HepG2 (cell line): ENCODE measurements around the gene ITPK1. TPM values are rescaled to one million over a fixed set of nuclear protein-coding genes. Genes with fewer than 3 reads are reported as not detected.
A peak's percentile ranks its signal among the peaks of the same experiment; 100 is the strongest.

Experiments
- AHR ChIP-seq: IDR thresholded peaks from 2 replicates; pipeline ENCODE4 v1.6.1; 2018; ENCODE audit warnings: missing genetic modification reagents, missing compliant biosample characterization
- ARHGAP35 ChIP-seq: sonication (generic); formaldehyde crosslinking; IDR thresholded peaks from 2 replicates; pipeline ENCODE4 v1.9.0; 2022; ENCODE audit warnings: mild to moderate bottlenecking, inconsistent platforms, moderate library complexity, missing genetic modification reagents, borderline replicate concordance
- ATF6 ChIP-seq: sonication (generic); formaldehyde crosslinking; conservative IDR thresholded peaks from 2 replicates; pipeline ENCODE4 v1.4.0; 2020; ENCODE audit warnings: missing genetic modification reagents
- ATF7-NPFF ChIP-seq: sonication (generic); formaldehyde crosslinking; IDR thresholded peaks from 2 replicates; pipeline ENCODE4 v1.8.1; 2023; ENCODE audit warnings: mild to moderate bottlenecking, low read depth, missing genetic modification reagents, moderate library complexity
- HOXA5 ChIP-seq: sonication (generic); formaldehyde crosslinking; IDR thresholded peaks from 2 replicates; pipeline ENCODE4 v1.4.0; 2020; ENCODE audit warnings: missing genetic modification reagents
- IRX3 ChIP-seq: sonication (generic); formaldehyde crosslinking; IDR thresholded peaks from 2 replicates; pipeline ENCODE4 v1.8.1; 2023; ENCODE audit warnings: mild to moderate bottlenecking, low read depth, missing genetic modification reagents, borderline replicate concordance
- KDM4B ChIP-seq: sonication (generic); formaldehyde crosslinking; IDR thresholded peaks from 2 replicates; pipeline ENCODE4 v1.4.0; 2020; ENCODE audit warnings: missing genetic modification reagents
- NCOA2 ChIP-seq: sonication (generic); formaldehyde crosslinking; IDR thresholded peaks from 2 replicates; pipeline ENCODE4 v1.8.0; 2022; ENCODE audit warnings: inconsistent platforms
- RBM22 ChIP-seq: fragments of 200-400 bp; formaldehyde crosslinking; optimal IDR thresholded peaks from 2 replicates; pipeline ENCODE3; 2017; ENCODE audit warnings: mild to moderate bottlenecking, low read length, moderate library complexity
- RFX3 ChIP-seq: IDR thresholded peaks from 2 replicates; pipeline ENCODE4 v1.6.1; 2016; ENCODE audit warnings: missing biosample characterization, missing genetic modification reagents
- SIX1 ChIP-seq: sonication (generic); formaldehyde crosslinking; IDR thresholded peaks from 2 replicates; pipeline ENCODE4 v1.4.0; 2020; ENCODE audit warnings: missing genetic modification reagents, borderline replicate concordance
- ZBTB33 ChIP-seq: sonication (generic); formaldehyde crosslinking; IDR thresholded peaks from 2 replicates; pipeline ENCODE4 v1.4.0; 2020; ENCODE audit warnings: missing genetic modification reagents
- ZNF280D ChIP-seq: sonication (generic); formaldehyde crosslinking; IDR thresholded peaks from 2 replicates; pipeline ENCODE4 v1.5.1; 2020; ENCODE audit warnings: mild to moderate bottlenecking, missing genetic modification reagents
- ZNF281 ChIP-seq: sonication (generic); formaldehyde crosslinking; IDR thresholded peaks from 2 replicates; pipeline ENCODE4 v1.4.0; 2020; ENCODE audit warnings: missing genetic modification reagents, borderline replicate concordance
- ZNF333 ChIP-seq: sonication (generic); formaldehyde crosslinking; IDR thresholded peaks from 2 replicates; pipeline ENCODE4 v1.4.0; 2020; ENCODE audit warnings: mild to moderate bottlenecking, missing genetic modification reagents, borderline replicate concordance
- ZNF546 ChIP-seq: sonication (generic); formaldehyde crosslinking; conservative IDR thresholded peaks from 2 replicates; pipeline ENCODE4 v1.8.1; 2023; ENCODE audit warnings: mild to moderate bottlenecking, missing genetic modification reagents
- ZNF549 ChIP-seq: sonication (generic); formaldehyde crosslinking; IDR thresholded peaks from 2 replicates; pipeline ENCODE4 v1.5.0; 2020; ENCODE audit warnings: missing genetic modification reagents
- ZSCAN21 ChIP-seq: sonication (generic); formaldehyde crosslinking; IDR thresholded peaks from 2 replicates; pipeline ENCODE4 v1.8.0; 2022; ENCODE audit warnings: mild to moderate bottlenecking, missing genetic modification reagents, moderate library complexity, borderline replicate concordance
- polyA plus RNA-seq, 8 experiments: library from polyadenylated mRNA; depleted of rRNA in 3 of 8; stranded (reverse) in 7 of 8; unstranded in 1 of 8; fragments of >200 nt; fragmentation: Illumina TruSeq in 4 of 8; extraction: Trizol in 4 of 8; gene quantifications; 2 replicates each; pipeline versions ENCODE4 v1.2.1 to v1.2.3, GENCODE V29; 2011 to 2016; ENCODE audit warnings: low read depth in 4 of 8, missing spikeins in 1 of 8, mixed read lengths in 1 of 8; ENCODE audit not compliant: insufficient read depth in 1 of 8
- total RNA-seq, 5 experiments: library from RNA; depleted of rRNA; stranded (reverse); fragments of >200 nt; fragmentation: Illumina TruSeq; extraction: Trizol; gene quantifications; 2 replicates each; pipeline ENCODE4 v1.2.3, GENCODE V29; 2016; ENCODE audit warnings: low read depth in 1 of 5

The ITPK1 gene
- total and polyA plus RNA-seq, 2 of the 13 experiments (the other 11 are each of a cell fraction or from before 2014, with no cell fraction given) = 20.5 to 47.5 TPM

- TF ChIP-seq RBM22 (no peak), ZSCAN21 (no peak), ZNF546 (CRISPR knock-in tag) (no peak), AHR (no peak), ZNF280D (CRISPR knock-in tag) (no peak), ZNF333 (CRISPR knock-in tag) (no peak), HOXA5 (CRISPR knock-in tag) (no peak), IRX3 (CRISPR knock-in tag) (no peak), ARHGAP35 (no peak), ZBTB33 (no peak), ZNF281 (CRISPR knock-in tag) (peak; percentile 31; the same call in 1 of the 2 replicates), ATF7-NPFF (CRISPR knock-in tag) (no peak), RFX3 (CRISPR knock-in tag) (no peak), KDM4B (no peak), SIX1 (CRISPR knock-in tag) (no peak), ATF6 (no peak), ZNF549 (CRISPR knock-in tag) (no peak), NCOA2 (no peak)
Measured at GRCh38 chr14:93073910-93074769, 41.6 kb downstream of the ITPK1 start (continued).
